ENCODE results near the gene GGTA1.

The GGTA1 gene

DNA sequence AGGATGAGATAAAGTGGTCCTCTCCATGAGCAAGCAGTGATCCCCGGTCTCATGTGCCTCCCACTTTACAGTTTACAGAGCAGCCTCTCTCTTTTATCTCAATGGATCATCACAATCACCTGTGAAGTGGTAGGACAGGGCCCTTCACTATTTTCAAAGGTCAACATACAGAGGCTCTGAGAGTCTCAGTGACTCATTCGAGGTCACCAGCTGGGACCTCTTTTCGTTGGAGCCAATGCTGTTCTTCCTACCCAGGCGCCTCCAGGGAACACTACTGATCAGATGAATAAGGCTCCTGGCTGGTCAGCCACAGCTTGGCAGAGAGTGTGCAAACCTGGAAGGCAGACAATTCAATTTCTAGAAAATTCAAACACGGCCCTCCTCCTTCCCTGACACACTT, 16.6 kb downstream of the GGTA1 start:
- H3K9ac ChIP-seq (ENCODE audit: low read length) = no peak overlapping the region
- WGBS = 36% methylated on average over 5 of the region's 5 CpGs

GRCh38 chr9:121478816-121479676, 20.6 kb downstream of the GGTA1 start:
- peak overlapping the region; percentile 51 for H3K4me2 ChIP-seq (ENCODE audit: low read length, poor library complexity, severe bottlenecking)
- H3K9me3 ChIP-seq (ENCODE audit: control insufficient read depth, low read length) = no peaks in the 10 kb centered on the region
- H2AFZ ChIP-seq (ENCODE audit: low read depth, low read length) = peak overlapping the region; percentile 37
- H2BK5ac ChIP-seq (ENCODE audit: low read depth, low read length, poor library complexity, severe bottlenecking) = no peak overlapping the region
- peaks cover 40 to 43% of the 10 kb centered on the region in 2 experiments for H3K27me3 ChIP-seq (ENCODE audit: control insufficient read depth in 1 of 2, insufficient read depth in 1 of 2, low read length in 2 of 2)
- no peak overlapping the region for H3K4ac ChIP-seq (ENCODE audit: low read depth in 1 of 2, low read length in 2 of 2)
- peak; percentile 30 for DNase-seq
- H2AK5ac ChIP-seq (ENCODE audit: low read length, severe bottlenecking) = no peak overlapping the region
- H2BK15ac ChIP-seq (ENCODE audit: low read depth, poor library complexity, severe bottlenecking) = no peak overlapping the region
- H3K36me3 ChIP-seq (ENCODE audit: control insufficient read depth in 1 of 2, insufficient read depth in 2 of 2, low read depth in 1 of 2, low read length in 2 of 2) = no peaks in the 10 kb centered on the region
- no peak overlapping the region for H3K23ac ChIP-seq (ENCODE audit: low read length in 2 of 2)
- no peak overlapping the region for H3K27ac ChIP-seq (ENCODE audit: low read length, poor library complexity, severe bottlenecking)
- H3K4me3 ChIP-seq (ENCODE audit: insufficient read depth in 1 of 2, low read depth in 1 of 2, low read length in 2 of 2) = no peak overlapping the region
- no peak overlapping the region for H2BK120ac ChIP-seq (ENCODE audit: low read depth, low read length)
- peak overlapping the region; percentile 82 for H4K8ac ChIP-seq (ENCODE audit: low read length)
- peaks cover 5% of the 10 kb centered on the region for H3K4me1 ChIP-seq (ENCODE audit: control insufficient read depth, insufficient read depth, low read depth, low read length)
- peak overlapping the region; percentile 7 to 59 for H3K18ac ChIP-seq (ENCODE audit: low read depth in 1 of 2, low read length in 2 of 2)
- 35% methylated on average over 7 of the region's 8 CpGs for WGBS
- no peak overlapping the region for H4K91ac ChIP-seq (ENCODE audit: low read length)
- no peak overlapping the region for H3K14ac ChIP-seq (ENCODE audit: low read length in 2 of 2)
- H2BK12ac ChIP-seq (ENCODE audit: low read length in 2 of 2) = no peak overlapping the region
- no peaks in the 10 kb centered on the region for H3K79me1 ChIP-seq (replicated peaks; ENCODE audit: low read length, poor library complexity, severe bottlenecking)
- no peak overlapping the region for H3K9ac ChIP-seq (ENCODE audit: low read length)

More for the DNA sequence above, 16.6 kb downstream of the GGTA1 start:
- H3K4ac ChIP-seq (ENCODE audit: low read depth in 1 of 2, low read length in 2 of 2) = no peak overlapping the region
- H3K4me2 ChIP-seq (ENCODE audit: low read length, poor library complexity, severe bottlenecking) = no peak overlapping the region
- H3K14ac ChIP-seq (ENCODE audit: low read length in 2 of 2) = no peak overlapping the region
- no peak overlapping the region for H2BK120ac ChIP-seq (ENCODE audit: low read depth, low read length)
- H3K27ac ChIP-seq (ENCODE audit: low read length, poor library complexity, severe bottlenecking) = no peak overlapping the region
- no peak overlapping the region for H2AFZ ChIP-seq (ENCODE audit: low read depth, low read length)
- no peaks in the 10 kb centered on the region for H3K79me1 ChIP-seq (replicated peaks; ENCODE audit: low read length, poor library complexity, severe bottlenecking)
- H3K27me3 ChIP-seq (ENCODE audit: control insufficient read depth in 1 of 2, insufficient read depth in 1 of 2, low read length in 2 of 2) = peaks cover 21 to 24% of the 10 kb centered on the region in 2 experiments
- H2BK15ac ChIP-seq (ENCODE audit: low read depth, poor library complexity, severe bottlenecking) = no peak overlapping the region
- no peak overlapping the region for H3K4me3 ChIP-seq (ENCODE audit: insufficient read depth in 1 of 2, low read depth in 1 of 2, low read length in 2 of 2)
- peak; percentile 23 for DNase-seq
- no peak overlapping the region for H2BK12ac ChIP-seq (ENCODE audit: low read length in 2 of 2)
- no peak overlapping the region for H4K91ac ChIP-seq (ENCODE audit: low read length)
- peaks cover 5% of the 10 kb centered on the region for H3K4me1 ChIP-seq (ENCODE audit: control insufficient read depth, insufficient read depth, low read depth, low read length)
- no peaks in the 10 kb centered on the region for H3K9me3 ChIP-seq (ENCODE audit: control insufficient read depth, low read length)
- H2BK5ac ChIP-seq (ENCODE audit: low read depth, low read length, poor library complexity, severe bottlenecking) = no peak overlapping the region
- no peak overlapping the region for H3K18ac ChIP-seq (ENCODE audit: low read depth in 1 of 2, low read length in 2 of 2)
- H4K8ac ChIP-seq (ENCODE audit: low read length) = no peak overlapping the region
- H3K36me3 ChIP-seq (ENCODE audit: control insufficient read depth in 1 of 2, insufficient read depth in 2 of 2, low read depth in 1 of 2, low read length in 2 of 2) = no peaks in the 10 kb centered on the region
- H3K23ac ChIP-seq (ENCODE audit: low read length in 2 of 2) = no peak overlapping the region
- H2AK5ac ChIP-seq (ENCODE audit: low read length, severe bottlenecking) = no peak overlapping the region

DNA sequence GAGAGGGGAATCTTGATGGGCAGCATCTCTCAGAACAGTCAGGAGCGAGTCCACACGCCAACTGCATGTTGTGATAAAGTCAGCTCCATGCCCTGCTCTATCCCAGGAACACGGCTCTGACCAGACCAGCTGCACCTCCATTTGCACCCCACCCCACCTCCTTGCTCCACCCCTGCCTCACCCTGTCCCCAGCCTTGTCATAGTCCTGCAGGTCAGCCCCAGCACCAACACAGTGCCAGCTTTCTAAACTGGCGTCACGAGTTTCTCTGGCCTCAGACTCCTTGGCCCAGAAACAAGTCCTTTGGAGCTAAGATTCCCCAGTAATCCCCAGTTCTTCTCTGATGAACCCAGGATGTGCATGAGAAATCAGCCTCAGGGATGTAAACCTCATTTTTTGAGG, 23.5 kb downstream of the GGTA1 start:
- no peak overlapping the region for H3K4me2 ChIP-seq (ENCODE audit: low read length, poor library complexity, severe bottlenecking)
- no peak overlapping the region for H4K8ac ChIP-seq (ENCODE audit: low read length)
- H2AK5ac ChIP-seq (ENCODE audit: low read length, severe bottlenecking) = no peak overlapping the region
- H3K18ac ChIP-seq (ENCODE audit: low read depth in 1 of 2, low read length in 2 of 2) = no peak overlapping the region
- H3K27ac ChIP-seq (ENCODE audit: low read length, poor library complexity, severe bottlenecking) = no peak overlapping the region
- H3K9ac ChIP-seq (ENCODE audit: low read length) = no peak overlapping the region
- H3K4me3 ChIP-seq (ENCODE audit: insufficient read depth in 1 of 2, low read depth in 1 of 2, low read length in 2 of 2) = no peak overlapping the region
- H2BK15ac ChIP-seq (ENCODE audit: low read depth, poor library complexity, severe bottlenecking) = no peak overlapping the region
- H3K9me3 ChIP-seq (ENCODE audit: control insufficient read depth, low read length) = no peaks in the 10 kb centered on the region
- no peak overlapping the region for H4K91ac ChIP-seq (ENCODE audit: low read length)
- H2AFZ ChIP-seq (ENCODE audit: low read depth, low read length) = no peak overlapping the region
- no peak overlapping the region for H3K4ac ChIP-seq (ENCODE audit: low read depth in 1 of 2, low read length in 2 of 2)
- H3K4me1 ChIP-seq (ENCODE audit: control insufficient read depth, insufficient read depth, low read depth, low read length) = peaks cover 5% of the 10 kb centered on the region
- 89% methylated on average over 5 of the region's 5 CpGs for WGBS
- no peak overlapping the region for H2BK5ac ChIP-seq (ENCODE audit: low read depth, low read length, poor library complexity, severe bottlenecking)
- DNase-seq = no peak
- no peak overlapping the region for H2BK120ac ChIP-seq (ENCODE audit: low read depth, low read length)
- H3K79me1 ChIP-seq (replicated peaks; ENCODE audit: low read length, poor library complexity, severe bottlenecking) = no peaks in the 10 kb centered on the region
- peaks cover 66 to 70% of the 10 kb centered on the region in 2 experiments for H3K27me3 ChIP-seq (ENCODE audit: control insufficient read depth in 1 of 2, insufficient read depth in 1 of 2, low read length in 2 of 2)
- H3K36me3 ChIP-seq (ENCODE audit: control insufficient read depth in 1 of 2, insufficient read depth in 2 of 2, low read depth in 1 of 2, low read length in 2 of 2) = no peaks in the 10 kb centered on the region
- H3K14ac ChIP-seq (ENCODE audit: low read length in 2 of 2) = peak overlapping the region in 1 of 2 experiments; percentile 58
- H2BK12ac ChIP-seq (ENCODE audit: low read length in 2 of 2) = no peak overlapping the region
- H3K23ac ChIP-seq (ENCODE audit: low read length in 2 of 2) = peak overlapping the region in 1 of 2 experiments; percentile 72

GRCh38 chr9:121474231-121474947, 25.3 kb downstream of the GGTA1 start:
- H3K27me3 ChIP-seq (ENCODE audit: control insufficient read depth in 1 of 2, insufficient read depth in 1 of 2, low read length in 2 of 2) = peaks cover 76 to 85% of the 10 kb centered on the region in 2 experiments
- 72% methylated on average over 10 of the region's 10 CpGs for WGBS
- H3K27ac ChIP-seq (ENCODE audit: low read length, poor library complexity, severe bottlenecking) = no peak overlapping the region
- no peak overlapping the region for H3K9ac ChIP-seq (ENCODE audit: low read length)
- H3K4me2 ChIP-seq (ENCODE audit: low read length, poor library complexity, severe bottlenecking) = no peak overlapping the region
- H4K91ac ChIP-seq (ENCODE audit: low read length) = no peak overlapping the region
- peaks cover 5% of the 10 kb centered on the region for H3K4me1 ChIP-seq (ENCODE audit: control insufficient read depth, insufficient read depth, low read depth, low read length)
- no peak for DNase-seq
- H3K23ac ChIP-seq (ENCODE audit: low read length in 2 of 2) = no peak overlapping the region
- no peak overlapping the region for H3K4me3 ChIP-seq (ENCODE audit: insufficient read depth in 1 of 2, low read depth in 1 of 2, low read length in 2 of 2)
- H2BK120ac ChIP-seq (ENCODE audit: low read depth, low read length) = no peak overlapping the region
- H3K18ac ChIP-seq (ENCODE audit: low read depth in 1 of 2, low read length in 2 of 2) = no peak overlapping the region
- no peak overlapping the region for H2BK12ac ChIP-seq (ENCODE audit: low read length in 2 of 2)
- no peak overlapping the region for H2AK5ac ChIP-seq (ENCODE audit: low read length, severe bottlenecking)
- H3K9me3 ChIP-seq (ENCODE audit: control insufficient read depth, low read length) = no peaks in the 10 kb centered on the region
- H2BK5ac ChIP-seq (ENCODE audit: low read depth, low read length, poor library complexity, severe bottlenecking) = no peak overlapping the region
- H2BK15ac ChIP-seq (ENCODE audit: low read depth, poor library complexity, severe bottlenecking) = no peak overlapping the region
- H3K14ac ChIP-seq (ENCODE audit: low read length in 2 of 2) = no peak overlapping the region
- no peaks in the 10 kb centered on the region for H3K79me1 ChIP-seq (replicated peaks; ENCODE audit: low read length, poor library complexity, severe bottlenecking)
- H3K4ac ChIP-seq (ENCODE audit: low read depth in 1 of 2, low read length in 2 of 2) = no peak overlapping the region
- no peaks in the 10 kb centered on the region for H3K36me3 ChIP-seq (ENCODE audit: control insufficient read depth in 1 of 2, insufficient read depth in 2 of 2, low read depth in 1 of 2, low read length in 2 of 2)
- no peak overlapping the region for H4K8ac ChIP-seq (ENCODE audit: low read length)
- no peak overlapping the region for H2AFZ ChIP-seq (ENCODE audit: low read depth, low read length)

Data from mesenchymal stem cell (in vitro differentiated cells and primary cell).